DOHH2 (cell line): ENCODE data around the gene PRPF39.

Experiments used
- EZH2phosphoT487 ChIP-seq: fragments of 200-600 bp; sonication (generic); IDR thresholded peaks from 2 replicates; pipeline ENCODE4 v1.6.1; 2017; ENCODE audit warnings: borderline replicate concordance, mild to moderate bottlenecking, antibody characterized with exemption, low read length, moderate library complexity, mixed read lengths
- TF ChIP-seq, protein P1 (sequence below): fragments of 200-600 bp; sonication (generic); IDR thresholded peaks from one replicate; pipeline ENCODE4 v1.5.1; 2014; ENCODE audit warnings: antibody characterized with exemption, mild to moderate bottlenecking, low read depth, low read length; ENCODE audit not compliant: poor library complexity, severe bottlenecking

DNA sequence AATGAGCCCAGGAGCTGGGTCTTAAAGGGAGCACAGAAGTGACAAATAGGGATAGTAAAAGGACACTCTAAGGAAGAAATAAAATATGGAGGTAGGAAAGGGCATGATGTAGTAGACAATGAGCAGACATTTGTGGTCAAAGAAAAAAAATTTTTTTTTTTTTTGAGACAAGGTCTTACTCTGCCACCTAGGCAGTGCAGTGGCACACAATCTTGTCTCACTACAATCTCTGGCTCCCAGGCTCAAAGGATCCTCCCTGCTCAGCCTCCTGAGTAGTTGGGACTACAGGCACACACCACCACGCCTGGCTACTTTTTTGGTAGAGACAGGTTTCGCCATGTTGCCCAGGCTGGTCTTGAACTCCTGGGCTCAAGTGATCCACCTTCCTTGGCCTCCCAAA lies 41.8 kb downstream of the PRPF39 start:
- no peak for TF ChIP-seq EZH2phosphoT487
- TF ChIP-seq, protein P1, sequence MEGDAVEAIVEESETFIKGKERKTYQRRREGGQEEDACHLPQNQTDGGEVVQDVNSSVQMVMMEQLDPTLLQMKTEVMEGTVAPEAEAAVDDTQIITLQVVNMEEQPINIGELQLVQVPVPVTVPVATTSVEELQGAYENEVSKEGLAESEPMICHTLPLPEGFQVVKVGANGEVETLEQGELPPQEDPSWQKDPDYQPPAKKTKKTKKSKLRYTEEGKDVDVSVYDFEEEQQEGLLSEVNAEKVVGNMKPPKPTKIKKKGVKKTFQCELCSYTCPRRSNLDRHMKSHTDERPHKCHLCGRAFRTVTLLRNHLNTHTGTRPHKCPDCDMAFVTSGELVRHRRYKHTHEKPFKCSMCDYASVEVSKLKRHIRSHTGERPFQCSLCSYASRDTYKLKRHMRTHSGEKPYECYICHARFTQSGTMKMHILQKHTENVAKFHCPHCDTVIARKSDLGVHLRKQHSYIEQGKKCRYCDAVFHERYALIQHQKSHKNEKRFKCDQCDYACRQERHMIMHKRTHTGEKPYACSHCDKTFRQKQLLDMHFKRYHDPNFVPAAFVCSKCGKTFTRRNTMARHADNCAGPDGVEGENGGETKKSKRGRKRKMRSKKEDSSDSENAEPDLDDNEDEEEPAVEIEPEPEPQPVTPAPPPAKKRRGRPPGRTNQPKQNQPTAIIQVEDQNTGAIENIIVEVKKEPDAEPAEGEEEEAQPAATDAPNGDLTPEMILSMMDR: no peak
